GM23338 (cell line): ENCODE results near the gene CPNE6. TPM values are rescaled to one million over a fixed set of nuclear protein-coding genes. Genes with fewer than 3 reads are reported as not detected.

Experiments used
- ATAC-seq: fragments of 200-7000 bp; cut with Tn5 transposase; 3 replicates; pipeline ENCODE4 v1.9.1; 2020
- DNase-seq: peaks from one replicate; pipeline ENCODE4 v3.0.0-alpha.2; 2015; ENCODE audit warnings: low spot score
- H2AFZ ChIP-seq: fragments of 200-600 bp; sonication (generic); 2 replicates; pipeline ENCODE4 v1.8.0; 2016; ENCODE audit warnings: antibody characterized with exemption, mild to moderate bottlenecking, moderate library complexity
- H3F3A ChIP-seq: fragments of 200-600 bp; sonication (generic); replicated peaks from 2 replicates; pipeline ENCODE4 v1.8.0; 2017; ENCODE audit warnings: antibody characterized with exemption, mixed run types, low read depth
- H3K27ac ChIP-seq: fragments of 200-600 bp; sonication (generic); 2 replicates; pipeline ENCODE4 v1.6.1; 2016; ENCODE audit warnings: low read depth
- H3K27me3 ChIP-seq: fragments of 200-600 bp; sonication (generic); 2 replicates; pipeline ENCODE4 v1.8.0; 2016; ENCODE audit warnings: mild to moderate bottlenecking, mixed run types, moderate library complexity; ENCODE audit not compliant: insufficient read depth
- H3K36me3 ChIP-seq: fragments of 200-600 bp; sonication (generic); 2 replicates; pipeline ENCODE4 v1.8.0; 2016; ENCODE audit warnings: mild to moderate bottlenecking; ENCODE audit not compliant: insufficient read depth
- H3K4me1 ChIP-seq: fragments of 200-600 bp; sonication (generic); 2 replicates; pipeline ENCODE4 v1.8.0; 2016; ENCODE audit warnings: mild to moderate bottlenecking, moderate library complexity; ENCODE audit not compliant: insufficient read depth
- H3K4me2 ChIP-seq: fragments of 200-600 bp; sonication (generic); 2 replicates; pipeline ENCODE4 v1.7.1; 2017; ENCODE audit warnings: mixed run types
- H3K4me3 ChIP-seq: fragments of 200-600 bp; sonication (generic); 2 replicates; pipeline ENCODE4 v1.6.1; 2016; ENCODE audit warnings: mixed run types
- H3K79me2 ChIP-seq: fragments of 200-600 bp; sonication (generic); replicated peaks from 2 replicates; pipeline ENCODE4 v1.8.0; 2017; ENCODE audit warnings: mild to moderate bottlenecking; ENCODE audit not compliant: insufficient read depth
- H3K9me2 ChIP-seq: fragments of 200-600 bp; sonication (generic); 2 replicates; pipeline ENCODE4 v1.8.0; 2017; ENCODE audit not compliant: insufficient read depth
- H4K20me1 ChIP-seq: fragments of 200-600 bp; sonication (generic); replicated peaks from 2 replicates; pipeline ENCODE4 v1.8.0; 2017; ENCODE audit warnings: mild to moderate bottlenecking; ENCODE audit not compliant: insufficient read depth
- H3K27ac Mint-ChIP-seq: 2 replicates; pipeline ENCODE4 v1.8.0; 2020; ENCODE audit warnings: inconsistent platforms, mild to moderate bottlenecking, moderate library complexity, mixed read lengths
- H3K27me3 Mint-ChIP-seq: 3 replicates; pipeline ENCODE4 v1.8.0; 2022; ENCODE audit warnings: low read depth, mild to moderate bottlenecking, moderate library complexity, mixed read lengths, inconsistent platforms; ENCODE audit not compliant: insufficient read depth, poor library complexity
- H3K36me3 Mint-ChIP-seq: 3 replicates; pipeline ENCODE4 v1.8.0; 2021; ENCODE audit warnings: low read depth, mild to moderate bottlenecking, inconsistent platforms, moderate library complexity, mixed read lengths
- H3K4me1 Mint-ChIP-seq: 3 replicates; pipeline ENCODE4 v1.8.0; 2020; ENCODE audit warnings: mild to moderate bottlenecking, inconsistent platforms, mixed read lengths
- H3K4me3 Mint-ChIP-seq: 3 replicates; pipeline ENCODE4 v1.8.0; 2021; ENCODE audit warnings: moderate library complexity, mild to moderate bottlenecking, inconsistent platforms, mixed read lengths
- H3K9me3 Mint-ChIP-seq: 3 replicates; pipeline ENCODE4 v1.8.0; 2020; ENCODE audit warnings: moderate library complexity, mild to moderate bottlenecking, inconsistent platforms, mixed read lengths
- CREB1 ChIP-seq: fragments of 250-450 bp; sonication (Bioruptor Pico); IDR thresholded peaks from 2 replicates; pipeline ENCODE4 v1.5.0; 2020; ENCODE audit warnings: low read depth, mild to moderate bottlenecking, moderate library complexity
- CTCF ChIP-seq, 2 experiments: fragments of 200-600 bp in 1 of 2; sonication (generic) in 1 of 2; conservative IDR thresholded peaks; 2 replicates each; pipeline versions ENCODE4 v1.5.1 to v1.6.1; 2016 to 2017; ENCODE audit warnings: antibody characterized with exemption in 2 of 2, low read depth in 2 of 2, mild to moderate bottlenecking in 2 of 2, moderate library complexity in 1 of 2
- ETS1 ChIP-seq: IDR thresholded peaks from 2 replicates; pipeline ENCODE4 v1.6.1; 2016; ENCODE audit warnings: antibody characterized with exemption
- EZH2 ChIP-seq: fragments of 200-600 bp; sonication (generic); IDR thresholded peaks from one replicate; pipeline ENCODE4 v1.8.0; 2017; ENCODE audit warnings: antibody characterized with exemption, mild to moderate bottlenecking, low read depth; ENCODE audit not compliant: unreplicated experiment
- EZH2phosphoT487 ChIP-seq: fragments of 200-600 bp; sonication (generic); IDR thresholded peaks from one replicate; pipeline ENCODE4 v1.8.1; 2018; ENCODE audit warnings: antibody characterized with exemption; ENCODE audit not compliant: unreplicated experiment
- NANOG ChIP-seq: IDR thresholded peaks from 2 replicates; pipeline ENCODE4 v1.6.1; 2016; ENCODE audit warnings: antibody characterized with exemption, borderline replicate concordance
- POLR2AphosphoS5 ChIP-seq: IDR thresholded peaks from 2 replicates; pipeline ENCODE4 v1.6.1; 2016; ENCODE audit warnings: antibody characterized with exemption, low read depth
- REST ChIP-seq: IDR thresholded peaks from one replicate; pipeline ENCODE4 v1.6.1; 2018; ENCODE audit warnings: antibody characterized with exemption; ENCODE audit not compliant: unreplicated experiment
- STAT1 ChIP-seq: IDR thresholded peaks from one replicate; pipeline ENCODE4 v1.6.1; 2016; ENCODE audit warnings: antibody characterized with exemption; ENCODE audit not compliant: unreplicated experiment
- ZNF114 ChIP-seq: fragments of 250-450 bp; sonication (Bioruptor Pico); IDR thresholded peaks from 2 replicates; pipeline ENCODE4 v1.5.0; 2020; ENCODE audit warnings: mild to moderate bottlenecking, moderate library complexity
- ZNF331 ChIP-seq: fragments of 250-450 bp; sonication (Bioruptor Pico); IDR thresholded peaks from 2 replicates; pipeline ENCODE4 v1.5.0; 2020; ENCODE audit warnings: low read depth, mild to moderate bottlenecking, moderate library complexity
- polyA plus RNA-seq: library from polyadenylated mRNA; unstranded; fragments of >200 nt; fragmentation: Nextera tagmentation; extraction: Ambion mirVana; gene quantifications from 2 replicates; pipeline ENCODE4 v1.2.1, GENCODE V29; 2016
- total RNA-seq: library from RNA; depleted of rRNA; stranded (reverse); fragments of >200 nt; shearing (Covaris generic); gene quantifications from 2 replicates; pipeline ENCODE4 v1.2.3, GENCODE V29; 2014

The CPNE6 gene
- total and polyA plus RNA-seq, 2 experiments from 2014 or later = 0.16 TPM; not detected in 1

GRCh38 chr14:24055971-24056799, 15.2 kb upstream of the CPNE6 start:
- H3K27ac Mint-ChIP-seq = no peak overlapping the region
- peaks cover 21% of the 10 kb centered on the region for H3K4me1 Mint-ChIP-seq
- no peak for TF ChIP-seq REST
- no peak for TF ChIP-seq STAT1
- no peak for TF ChIP-seq ZNF114 (CRISPR knock-in tag)
- no peaks in the 10 kb centered on the region for H3F3A ChIP-seq
- H3K27me3 Mint-ChIP-seq = peaks cover 16% of the 10 kb centered on the region
- H3K36me3 ChIP-seq = no peaks in the 10 kb centered on the region
- H3K9me3 Mint-ChIP-seq = no peaks in the 10 kb centered on the region; the same call in 2 of the 3 replicates
- H3K4me1 ChIP-seq = no peaks in the 10 kb centered on the region
- H3K9me2 ChIP-seq = no peaks in the 10 kb centered on the region
- no peak for DNase-seq
- no peak for ATAC-seq
- H4K20me1 ChIP-seq = no peaks in the 10 kb centered on the region
- no peaks in the 10 kb centered on the region for H3K27me3 ChIP-seq
- H3K4me3 ChIP-seq = no peak overlapping the region
- no peak overlapping the region for H3K4me2 ChIP-seq
- no peak overlapping the region for H3K4me3 Mint-ChIP-seq
- no peaks in the 10 kb centered on the region for H3K79me2 ChIP-seq
- H3K27ac ChIP-seq = no peak overlapping the region
- peaks cover 27% of the 10 kb centered on the region for H3K36me3 Mint-ChIP-seq
- H2AFZ ChIP-seq = no peak overlapping the region

- H3K27me3 Mint-ChIP-seq = peaks cover 13% of the 10 kb centered on the region
- H3K9me3 Mint-ChIP-seq = no peaks in the 10 kb centered on the region; the same call in 2 of the 3 replicates
- H3K36me3 Mint-ChIP-seq = peaks cover 27% of the 10 kb centered on the region
- no peak for ATAC-seq
- Histone ChIP-seq H2AFZ (no peak overlapping the region), H3K27ac (no peak overlapping the region), H3K4me3 (no peak overlapping the region), H3K27me3 (no peaks in the 10 kb centered on the region), H3K4me2 (no peak overlapping the region), H3K4me1 (no peaks in the 10 kb centered on the region), H3K79me2 (no peaks in the 10 kb centered on the region), H3F3A (no peaks in the 10 kb centered on the region), H3K36me3 (no peaks in the 10 kb centered on the region), H3K9me2 (no peaks in the 10 kb centered on the region), H4K20me1 (no peaks in the 10 kb centered on the region)
- no peak overlapping the region for H3K4me3 Mint-ChIP-seq
- H3K27ac Mint-ChIP-seq = no peak overlapping the region
- DNase-seq = no peak
- peaks cover 19% of the 10 kb centered on the region for H3K4me1 Mint-ChIP-seq
- no peak for TF ChIP-seq REST
- no peak for TF ChIP-seq EZH2
- no peak for TF ChIP-seq EZH2phosphoT487
- TF ChIP-seq CTCF (conservative IDR thresholded peaks at IDR 0.05; ENCODE audit: low read depth in 2 of 2) = no peak
- TF ChIP-seq NANOG = no peak
- no peak for TF ChIP-seq CREB1
- no peak for TF ChIP-seq ZNF114 (CRISPR knock-in tag)
- no peak for TF ChIP-seq POLR2AphosphoS5
- no peak for TF ChIP-seq ETS1
- no peak for TF ChIP-seq ZNF331
- no peak for TF ChIP-seq STAT1
Observed at GRCh38 chr14:24056800-24057184, 14.6 kb upstream of the CPNE6 start.
